OCI-LY7 (cell line): ENCODE results near the gene DHX29.

ENCODE experiments used
- CTCF ChIP-seq: fragments of 200-600 bp; sonication (generic); conservative IDR thresholded peaks from 2 replicates; pipeline ENCODE4 v1.5.1; 2014; ENCODE audit warnings: mild to moderate bottlenecking, antibody characterized with exemption, low read length, moderate library complexity, mixed read lengths
- EZH2phosphoT487 ChIP-seq: fragments of 200-600 bp; sonication (generic); IDR thresholded peaks from 2 replicates; pipeline ENCODE4 v1.6.1; 2018; ENCODE audit warnings: low read depth, borderline replicate concordance, mild to moderate bottlenecking, mixed run types, antibody characterized with exemption, low read length, moderate library complexity, mixed read lengths

GRCh38 chr5:55222985-55223811 is 84.3 kb downstream of the DHX29 start:
- TF ChIP-seq CTCF (no peak), EZH2phosphoT487 (no peak)
